ENCODE data around the gene PAMR1. TPM values are rescaled to one million over a fixed set of nuclear protein-coding genes. Genes with fewer than 3 reads are reported as not detected.
A peak's percentile ranks its signal among the peaks of the same experiment; 100 is the strongest.
"Not testable (repeated sequence)": the region's sequence is repeated elsewhere in the genome, so short reads cannot be mapped to it uniquely, and the experiment has no call there.

Gene PAMR1
- total and polyA plus RNA-seq, 9 of the 15 experiments (the other 6 are each of a cell fraction or from before 2014, with no cell fraction given): not detected

- no peak for TF ChIP-seq ZNF561 (CRISPR knock-in tag; conservative IDR thresholded peaks at IDR 0.05)
- TF ChIP-seq U2AF1 (optimal IDR thresholded peaks at IDR 0.05; ENCODE audit: low read depth, low read length): no peak
- TF ChIP-seq ZNF3 (CRISPR knock-in tag; IDR thresholded peaks at IDR 0.05): no peak
Observed at GRCh38 chr11:35523331-35523768, 2.1 kb downstream of the PAMR1 start (continued).

- peak; percentile 52; the same call in 1 of the 2 replicates for TF ChIP-seq CEBPB (tag; IDR thresholded peaks at IDR 0.05)
- WGBS (ENCODE audit: insufficient coverage, low coverage, missing lambda C conversion rate): 4% methylated on average over 4 of the region's 5 CpGs
- DNase-seq (ENCODE audit: extremely low read depth in 1 of 4, low spot score in 3 of 4); H3K9ac ChIP-seq (ENCODE audit: insufficient read depth in 1 of 2, low read depth in 2 of 2, low read length in 2 of 2); H2AFZ ChIP-seq (ENCODE audit: low read depth, low read length); H3K4me3 ChIP-seq; H3K27ac ChIP-seq (ENCODE audit: extremely low read depth, low read depth, low read length); H3K4me2 ChIP-seq (ENCODE audit: insufficient read depth, low read length); H3K36me3 ChIP-seq (ENCODE audit: control insufficient read depth, insufficient read depth, low read length); intact Hi-C loops (cut with micrococcal nuclease); FAIRE-seq; BruUV-seq (replicated peaks); H3K9me3 ChIP-seq (replicated peaks; ENCODE audit: control insufficient read depth, insufficient read depth, low read depth, low read length); H3K4me1 ChIP-seq (replicated peaks in 1 of 2; ENCODE audit: control insufficient read depth in 2 of 2, insufficient read depth in 2 of 2, low read length in 2 of 2); ATAC-seq; CTCF ChIA-PET (ENCODE audit: low intra/inter-chr PET ratio); H3K9me1 ChIP-seq (ENCODE audit: control insufficient read depth, insufficient read depth, low read length); POLR2A ChIA-PET; H4K20me1 ChIP-seq (replicated peaks; ENCODE audit: control insufficient read depth, insufficient read depth, low read length); H3K79me2 ChIP-seq (ENCODE audit: control insufficient read depth, insufficient read depth, low read length); in situ Hi-C loops (cut with MboI): not testable (repeated sequence)
- peaks cover 31 to 38% of the 10 kb centered on the region in 2 experiments for H3K27me3 ChIP-seq (ENCODE audit: control insufficient read depth in 2 of 2, insufficient read depth in 2 of 2, low read length in 2 of 2)
Observed at GRCh38 chr11:35522091-35522490, 3.3 kb downstream of the PAMR1 start.

GRCh38 chr11:35520376-35520775, 5.0 kb downstream of the PAMR1 start:
- Histone ChIP-seq H3K9ac (ENCODE audit: insufficient read depth in 1 of 2, low read depth in 2 of 2, low read length in 2 of 2) (no peak overlapping the region), H3K9me3 (replicated peaks; ENCODE audit: control insufficient read depth, insufficient read depth, low read depth, low read length) (no peaks in the 10 kb centered on the region), H3K27me3 (ENCODE audit: control insufficient read depth in 2 of 2, insufficient read depth in 2 of 2, low read length in 2 of 2) (peaks cover 22 to 28% of the 10 kb centered on the region in 2 experiments), H3K36me3 (ENCODE audit: control insufficient read depth, insufficient read depth, low read length) (no peaks in the 10 kb centered on the region), H3K4me3 (no peak overlapping the region), H3K9me1 (ENCODE audit: control insufficient read depth, insufficient read depth, low read length) (no peaks in the 10 kb centered on the region), H3K4me2 (ENCODE audit: insufficient read depth, low read length) (no peak overlapping the region), H3K4me1 (replicated peaks in 1 of 2; ENCODE audit: control insufficient read depth in 2 of 2, insufficient read depth in 2 of 2, low read length in 2 of 2) (no peaks in the 10 kb centered on the region; a peak in 1 of 5 replicates), H3K27ac (ENCODE audit: extremely low read depth, low read depth, low read length) (no peak overlapping the region), H2AFZ (ENCODE audit: low read depth, low read length) (no peak overlapping the region), H3K79me2 (ENCODE audit: control insufficient read depth, insufficient read depth, low read length) (no peaks in the 10 kb centered on the region), H4K20me1 (replicated peaks; ENCODE audit: control insufficient read depth, insufficient read depth, low read length) (no peaks in the 10 kb centered on the region)
- no peak for FAIRE-seq
- DNase-seq (ENCODE audit: extremely low read depth in 1 of 4, low spot score in 3 of 4): no peak
- WGBS (ENCODE audit: insufficient coverage, low coverage, missing lambda C conversion rate): 0% methylated on average over 1 of the region's 1 CpG
- in situ Hi-C loops (cut with MboI): no loop called here
- BruUV-seq (replicated peaks): no TSS peak
- ATAC-seq: no peak
- ChIA-PET CTCF (ENCODE audit: low intra/inter-chr PET ratio) (no interaction called here), POLR2A (no interaction called here)
- intact Hi-C loops (cut with micrococcal nuclease): no loop called here
- no peak for TF ChIP-seq TSHZ1 (CRISPR knock-in tag; IDR thresholded peaks at IDR 0.05)
- TF ChIP-seq, protein P1, sequence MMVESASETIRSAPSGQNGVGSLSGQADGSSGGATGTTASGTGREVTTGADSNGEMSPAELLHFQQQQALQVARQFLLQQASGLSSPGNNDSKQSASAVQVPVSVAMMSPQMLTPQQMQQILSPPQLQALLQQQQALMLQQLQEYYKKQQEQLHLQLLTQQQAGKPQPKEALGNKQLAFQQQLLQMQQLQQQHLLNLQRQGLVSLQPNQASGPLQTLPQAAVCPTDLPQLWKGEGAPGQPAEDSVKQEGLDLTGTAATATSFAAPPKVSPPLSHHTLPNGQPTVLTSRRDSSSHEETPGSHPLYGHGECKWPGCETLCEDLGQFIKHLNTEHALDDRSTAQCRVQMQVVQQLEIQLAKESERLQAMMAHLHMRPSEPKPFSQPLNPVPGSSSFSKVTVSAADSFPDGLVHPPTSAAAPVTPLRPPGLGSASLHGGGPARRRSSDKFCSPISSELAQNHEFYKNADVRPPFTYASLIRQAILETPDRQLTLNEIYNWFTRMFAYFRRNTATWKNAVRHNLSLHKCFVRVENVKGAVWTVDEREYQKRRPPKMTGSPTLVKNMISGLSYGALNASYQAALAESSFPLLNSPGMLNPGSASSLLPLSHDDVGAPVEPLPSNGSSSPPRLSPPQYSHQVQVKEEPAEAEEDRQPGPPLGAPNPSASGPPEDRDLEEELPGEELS (CRISPR knock-in tag; IDR thresholded peaks at IDR 0.05; ENCODE audit: borderline replicate concordance): no peak
- no peak for TF ChIP-seq NBN (IDR thresholded peaks at IDR 0.05; ENCODE audit: low read depth)
- no peak for TF ChIP-seq TAF7 (tag; IDR thresholded peaks at IDR 0.05)
- no peak for TF ChIP-seq IRF2 (CRISPR knock-in tag; IDR thresholded peaks at IDR 0.05)
- TF ChIP-seq TRIM24 (IDR thresholded peaks at IDR 0.05): no peak

All from K562 (cell line).